Lung (tissue), 12 donors: ENCODE measurements around the gene BTG4. TPM values are rescaled to one million over a fixed set of nuclear protein-coding genes. Genes with fewer than 3 reads are reported as not detected.

Source experiments
- ATAC-seq: fragments of 200-7000 bp; cut with Tn5 transposase; one replicate; pipeline ENCODE4 v1.9.1; 2020; ENCODE audit warnings: moderate number of reproducible peaks; ENCODE audit not compliant: insufficient read depth, low FRiP score
- DNase-seq, 3 donors: peaks; one replicate each; pipeline ENCODE4 v3.0.0-alpha.2; 2013 to 2017
- H3K27ac ChIP-seq, 2 donors: one replicate each; pipeline ENCODE4 v1.5.1; 2013; ENCODE audit warnings: mild to moderate bottlenecking in 2 of 2, moderate library complexity in 2 of 2, control low read depth in 1 of 2, inconsistent platforms in 1 of 2, low read depth in 1 of 2, low read length in 1 of 2
- H3K27me3 ChIP-seq, 3 donors: one replicate each; pipeline ENCODE4 v1.5.1; 2013; ENCODE audit warnings: low read length in 2 of 3; ENCODE audit not compliant: control insufficient read depth in 3 of 3, insufficient read depth in 3 of 3
- H3K36me3 ChIP-seq, 4 donors: one replicate each; pipeline ENCODE4 v1.5.1; 2013; ENCODE audit warnings: low read length in 4 of 4, mild to moderate bottlenecking in 1 of 4, moderate library complexity in 1 of 4; ENCODE audit not compliant: control insufficient read depth in 4 of 4, insufficient read depth in 4 of 4
- H3K4me1 ChIP-seq, 5 donors: one replicate each; pipeline ENCODE4 v1.5.1; 2013; ENCODE audit warnings: low read length in 5 of 5, mild to moderate bottlenecking in 2 of 5, moderate library complexity in 1 of 5; ENCODE audit not compliant: control insufficient read depth in 5 of 5, insufficient read depth in 5 of 5
- H3K4me3 ChIP-seq: one replicate; pipeline ENCODE4 v1.5.1; 2013; ENCODE audit warnings: mild to moderate bottlenecking, control low read depth, moderate library complexity
- H3K9ac ChIP-seq, 2 donors: one replicate each; pipeline ENCODE4 v1.5.1; 2013; ENCODE audit warnings: low read length in 2 of 2, control low read depth in 1 of 2; ENCODE audit not compliant: insufficient read depth in 1 of 2
- H3K9me3 ChIP-seq, 4 donors: one replicate each; pipeline ENCODE4 v1.5.1; 2013; ENCODE audit warnings: low read length in 3 of 4, mild to moderate bottlenecking in 1 of 4, moderate library complexity in 1 of 4; ENCODE audit not compliant: control insufficient read depth in 4 of 4, insufficient read depth in 3 of 4
- WGBS, 2 donors: extraction: QIAGEN DNeasy Blood & Tissue Kit; methylation state at CpG; one replicate each; pipeline ENCODE4 v1.1.7; 2013; 5-methylcytosine and 5-hydroxymethylcytosine counted together
- polyA plus RNA-seq, 2 donors: library from polyadenylated mRNA; stranded (reverse); fragments of 200-250 nt; gene quantifications; one replicate each; pipeline ENCODE4 v1.2.1, GENCODE V29; 2013
- total RNA-seq, 2 donors: library from RNA; depleted of rRNA in 1 of 2; stranded (reverse); fragments of >200 nt in 1 of 2; gene quantifications; one replicate each; pipeline ENCODE4 v1.2.1, GENCODE V29; 2014 to 2021
- TF ChIP-seq, protein P1 (sequence below): IDR thresholded peaks from 2 replicates; pipeline ENCODE4 v1.5.1; 2012; ENCODE audit warnings: mild to moderate bottlenecking; ENCODE audit errors: control extremely low read depth, extremely low read depth
- donor health status: control.
- donor health status: control.
- donor health status: Bipolar disorder and iron deficiency.
- donor health status: healthy.
- donor health status: DM: yes; HTN: yes; CAD: no.

The BTG4 gene
- total and polyA plus RNA-seq, 4 donors, result 0.23 to 1.5 (median 0.52) TPM

DNA sequence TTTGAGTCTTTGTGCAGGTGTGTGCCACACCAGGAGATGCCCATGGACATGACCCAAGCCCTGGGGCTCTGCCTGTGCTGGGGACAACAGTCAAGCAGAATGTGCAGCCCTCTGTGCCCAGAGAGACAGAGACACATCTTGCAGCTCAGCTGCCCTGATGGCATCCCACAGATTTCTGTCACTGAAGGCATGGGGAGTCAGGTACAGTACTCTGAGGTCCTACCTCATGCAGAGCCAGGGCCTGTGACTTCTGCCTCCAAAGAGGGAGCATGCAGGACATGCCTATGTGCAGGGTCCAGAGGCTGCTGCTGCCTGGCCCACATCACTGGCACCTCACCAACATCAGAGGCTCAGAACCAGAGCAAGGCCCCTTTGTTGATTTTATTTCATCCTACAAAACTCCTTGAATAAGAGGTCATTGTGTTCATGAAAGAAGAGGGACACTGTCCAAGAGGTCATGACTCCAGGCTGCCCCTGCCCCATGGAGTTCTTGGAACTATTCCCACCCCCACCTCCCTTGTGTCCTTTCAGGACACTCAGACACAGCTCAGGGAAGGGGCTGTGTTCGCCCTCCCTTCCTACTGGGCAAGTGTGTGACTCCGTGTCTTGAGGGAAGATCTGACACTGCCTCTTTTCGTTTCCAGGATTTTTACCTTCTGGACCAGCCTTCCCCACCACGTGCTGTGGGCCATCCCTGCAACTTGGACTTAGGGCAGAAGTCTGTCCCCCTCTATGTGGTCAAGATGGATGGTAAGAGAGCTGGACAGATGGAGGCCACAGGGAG, 62.3 kb downstream of the BTG4 start:
- H3K9ac ChIP-seq, result no peak overlapping the region
- H3K36me3 ChIP-seq, result no peaks in the 10 kb centered on the region
- TF ChIP-seq, protein P1, sequence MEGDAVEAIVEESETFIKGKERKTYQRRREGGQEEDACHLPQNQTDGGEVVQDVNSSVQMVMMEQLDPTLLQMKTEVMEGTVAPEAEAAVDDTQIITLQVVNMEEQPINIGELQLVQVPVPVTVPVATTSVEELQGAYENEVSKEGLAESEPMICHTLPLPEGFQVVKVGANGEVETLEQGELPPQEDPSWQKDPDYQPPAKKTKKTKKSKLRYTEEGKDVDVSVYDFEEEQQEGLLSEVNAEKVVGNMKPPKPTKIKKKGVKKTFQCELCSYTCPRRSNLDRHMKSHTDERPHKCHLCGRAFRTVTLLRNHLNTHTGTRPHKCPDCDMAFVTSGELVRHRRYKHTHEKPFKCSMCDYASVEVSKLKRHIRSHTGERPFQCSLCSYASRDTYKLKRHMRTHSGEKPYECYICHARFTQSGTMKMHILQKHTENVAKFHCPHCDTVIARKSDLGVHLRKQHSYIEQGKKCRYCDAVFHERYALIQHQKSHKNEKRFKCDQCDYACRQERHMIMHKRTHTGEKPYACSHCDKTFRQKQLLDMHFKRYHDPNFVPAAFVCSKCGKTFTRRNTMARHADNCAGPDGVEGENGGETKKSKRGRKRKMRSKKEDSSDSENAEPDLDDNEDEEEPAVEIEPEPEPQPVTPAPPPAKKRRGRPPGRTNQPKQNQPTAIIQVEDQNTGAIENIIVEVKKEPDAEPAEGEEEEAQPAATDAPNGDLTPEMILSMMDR, result no peak
- no peak overlapping the region for H3K4me3 ChIP-seq
- peaks cover 0 to 6% (median 2%) of the 10 kb centered on the region in 5 donors for H3K4me1 ChIP-seq
- H3K9me3 ChIP-seq, result no peaks in the 10 kb centered on the region
- DNase-seq (no peak), ATAC-seq (no peak)
- no peaks in the 10 kb centered on the region for H3K27me3 ChIP-seq
- 88 to 90% methylated on average over 4 of the region's 4 CpGs for WGBS, 2 donors
- no peak overlapping the region for H3K27ac ChIP-seq

DNA sequence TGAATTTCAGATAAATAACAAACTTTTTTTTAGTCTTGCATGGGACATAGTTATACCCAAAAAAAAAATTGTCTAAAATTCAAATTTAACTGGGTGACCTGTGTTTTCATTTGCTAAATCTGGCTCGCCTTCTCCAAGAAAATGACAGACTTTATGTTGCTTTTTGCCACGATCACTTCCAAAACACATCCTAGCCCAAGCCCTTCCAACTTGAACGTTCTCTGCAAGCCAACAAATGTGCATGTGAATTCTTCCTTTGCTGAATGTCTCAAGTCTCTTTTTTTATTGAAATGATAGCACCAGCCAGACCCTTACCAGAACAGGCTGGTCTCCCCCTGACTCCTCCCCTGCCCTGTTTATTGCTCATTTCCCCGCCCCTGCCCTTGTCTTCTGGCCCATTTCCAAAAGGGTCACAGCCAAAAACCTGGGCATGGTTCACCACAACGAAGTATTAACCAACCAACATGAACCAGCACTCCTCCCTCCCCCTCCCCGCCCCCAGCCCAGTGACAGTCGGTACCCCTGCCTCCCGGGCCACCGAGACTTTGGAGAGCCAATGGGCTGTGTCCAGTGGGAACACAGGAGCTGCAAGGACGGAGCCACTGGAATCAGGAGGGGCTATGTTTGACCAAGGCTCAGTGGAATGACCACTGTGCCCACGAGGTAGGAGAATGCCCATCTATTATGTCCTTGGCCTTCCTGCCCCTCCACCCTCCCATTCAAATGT, 63.2 kb downstream of the BTG4 start:
- DNase-seq, result peak in 1 of 3 donors; percentile 18

DNA sequence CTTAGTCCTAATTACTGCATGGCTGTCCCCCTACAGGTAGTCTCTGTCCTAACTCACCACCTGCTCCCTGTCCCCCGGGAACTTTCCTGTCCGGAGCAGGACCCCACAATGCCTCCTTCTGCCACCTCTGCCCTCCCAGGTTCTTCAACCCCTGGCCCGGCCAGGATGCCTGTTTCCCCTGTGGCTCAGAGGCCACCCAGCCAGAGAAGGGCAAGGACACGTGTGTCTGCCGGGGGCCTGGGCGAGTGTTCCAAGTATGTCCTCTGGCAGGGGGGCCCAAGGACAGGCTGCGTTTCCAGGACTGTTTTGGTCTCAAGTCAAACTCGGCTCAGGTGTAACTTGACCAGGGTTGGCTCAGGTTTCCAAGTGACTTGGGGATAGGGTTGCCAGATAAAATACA, 63.8 kb downstream of the BTG4 start:
- TF ChIP-seq, protein P1, result no peak
- no peaks in the 10 kb centered on the region for H3K27me3 ChIP-seq
- no peak overlapping the region for H3K9ac ChIP-seq
- ATAC-seq, result no peak
- H3K9me3 ChIP-seq, result no peaks in the 10 kb centered on the region
- WGBS, 2 donors, result 81 to 91% methylated on average over 8 of the region's 8 CpGs
- H3K4me1 ChIP-seq, result peaks cover 0 to 6% (median 0%) of the 10 kb centered on the region in 5 donors
- no peak overlapping the region for H3K4me3 ChIP-seq
- no peaks in the 10 kb centered on the region for H3K36me3 ChIP-seq
- H3K27ac ChIP-seq, result no peak overlapping the region
- DNase-seq, result no peak

More for the DNA sequence above, 63.2 kb downstream of the BTG4 start:
- TF ChIP-seq, protein P1, result no peak
- Histone ChIP-seq H3K4me3 (no peak overlapping the region), H3K36me3 (no peaks in the 10 kb centered on the region), H3K27me3 (no peaks in the 10 kb centered on the region), H3K27ac (no peak overlapping the region), H3K9ac (no peak overlapping the region), H3K4me1 (peaks cover 0 to 6% (median 0%) of the 10 kb centered on the region in 5 donors), H3K9me3 (no peaks in the 10 kb centered on the region)
- ATAC-seq, result no peak
- 71 to 73% methylated on average over 11 of the region's 11 CpGs for WGBS, 2 donors
